Suprapubic skin (tissue), 4 donors: ENCODE data around the gene ATXN10. TPM values are rescaled to one million over a fixed set of nuclear protein-coding genes. Genes with fewer than 3 reads are reported as not detected.

Experiments used
- DNase-seq, 2 donors: peaks; one replicate each; pipeline ENCODE4 v3.0.0-alpha.2; 2019; ENCODE audit warnings: low spot score in 2 of 2
- H3K27ac ChIP-seq: fragments of 200-600 bp; sonication (generic); one replicate; pipeline ENCODE4 v1.5.1; 2019
- H3K27me3 ChIP-seq: fragments of 200-600 bp; sonication (generic); one replicate; pipeline ENCODE4 v1.5.1; 2019
- H3K36me3 ChIP-seq: fragments of 200-600 bp; sonication (generic); one replicate; pipeline ENCODE4 v1.5.1; 2019
- H3K4me1 ChIP-seq: fragments of 200-600 bp; sonication (generic); one replicate; pipeline ENCODE4 v1.5.1; 2019
- H3K4me3 ChIP-seq: fragments of 200-600 bp; sonication (generic); one replicate; pipeline ENCODE4 v1.5.1; 2019; ENCODE audit warnings: mild to moderate bottlenecking
- H3K9me3 ChIP-seq: fragments of 200-600 bp; sonication (generic); one replicate; pipeline ENCODE4 v1.5.1; 2019
- EP300 ChIP-seq: sonication (generic); formaldehyde crosslinking; IDR thresholded peaks from one replicate; pipeline ENCODE4 v1.6.1; 2017; ENCODE audit warnings: antibody characterized with exemption
- POLR2A ChIP-seq, 2 donors: fragments of 450-650 bp; IDR thresholded peaks; one replicate each; pipeline ENCODE4 v1.6.1; 2017; ENCODE audit warnings: antibody characterized with exemption in 2 of 2, mild to moderate bottlenecking in 2 of 2, moderate library complexity in 2 of 2
- POLR2AphosphoS5 ChIP-seq, 3 donors: sonication (generic); formaldehyde crosslinking; IDR thresholded peaks; one replicate each; pipeline ENCODE4 v1.6.1; 2017; ENCODE audit warnings: antibody characterized with exemption in 3 of 3
- WGBS: methylation state at CpG from one replicate; pipeline ENCODE4 v1.1.5; 2018; 5-methylcytosine and 5-hydroxymethylcytosine counted together
- total RNA-seq, 4 donors: library from RNA; depleted of rRNA; stranded (reverse); fragments of >200 nt; gene quantifications; one replicate each; pipeline ENCODE4 v1.1.0, GENCODE V29; 2016
- TF ChIP-seq, protein P1 (sequence below), 2 donors: fragments of 200-600 bp in 1 of 2; fragments of 450-650 bp in 1 of 2; sonication (generic) in 1 of 2; IDR thresholded peaks; one replicate each; pipeline ENCODE4 v1.5.1; 2016 to 2019; ENCODE audit warnings: antibody characterized with exemption in 2 of 2, mild to moderate bottlenecking in 1 of 2, moderate library complexity in 1 of 2

ATXN10 gene
- total RNA-seq, 4 donors from 2014 or later: 63.2 to 79.0 (median 68.8) TPM

DNA sequence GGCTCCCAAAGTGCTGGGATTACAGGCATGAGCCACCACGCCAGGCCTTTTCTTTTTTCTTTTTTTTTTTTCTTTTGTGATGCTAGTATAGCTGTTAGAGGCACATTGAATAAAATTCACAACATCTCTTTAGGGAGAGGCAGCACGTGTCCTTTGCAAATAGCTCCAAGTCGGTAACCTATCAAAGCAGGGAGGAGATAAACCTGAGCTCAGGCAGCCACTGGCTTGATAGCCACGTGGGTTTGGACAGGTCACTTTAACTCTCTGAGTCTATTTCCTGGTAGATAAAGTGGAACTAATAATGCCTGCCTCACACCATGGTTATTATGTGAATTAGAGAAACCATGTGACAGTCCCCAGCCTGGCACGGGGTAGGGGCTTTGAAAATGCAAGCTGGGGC, 43.1 kb upstream of the ATXN10 start:
- no peak for DNase-seq
- Histone ChIP-seq H3K27ac (no peak overlapping the region), H3K27me3 (peaks cover 28% of the 10 kb centered on the region), H3K36me3 (no peaks in the 10 kb centered on the region), H3K4me1 (peaks cover 22% of the 10 kb centered on the region), H3K4me3 (no peak overlapping the region), H3K9me3 (no peaks in the 10 kb centered on the region)
- 75% methylated on average over 5 of the region's 5 CpGs for WGBS
- TF ChIP-seq POLR2AphosphoS5 (IDR thresholded peaks at IDR 0.05) (no peak), EP300 (no peak), POLR2A (IDR thresholded peaks at IDR 0.05) (no peak)
- TF ChIP-seq, protein P1, sequence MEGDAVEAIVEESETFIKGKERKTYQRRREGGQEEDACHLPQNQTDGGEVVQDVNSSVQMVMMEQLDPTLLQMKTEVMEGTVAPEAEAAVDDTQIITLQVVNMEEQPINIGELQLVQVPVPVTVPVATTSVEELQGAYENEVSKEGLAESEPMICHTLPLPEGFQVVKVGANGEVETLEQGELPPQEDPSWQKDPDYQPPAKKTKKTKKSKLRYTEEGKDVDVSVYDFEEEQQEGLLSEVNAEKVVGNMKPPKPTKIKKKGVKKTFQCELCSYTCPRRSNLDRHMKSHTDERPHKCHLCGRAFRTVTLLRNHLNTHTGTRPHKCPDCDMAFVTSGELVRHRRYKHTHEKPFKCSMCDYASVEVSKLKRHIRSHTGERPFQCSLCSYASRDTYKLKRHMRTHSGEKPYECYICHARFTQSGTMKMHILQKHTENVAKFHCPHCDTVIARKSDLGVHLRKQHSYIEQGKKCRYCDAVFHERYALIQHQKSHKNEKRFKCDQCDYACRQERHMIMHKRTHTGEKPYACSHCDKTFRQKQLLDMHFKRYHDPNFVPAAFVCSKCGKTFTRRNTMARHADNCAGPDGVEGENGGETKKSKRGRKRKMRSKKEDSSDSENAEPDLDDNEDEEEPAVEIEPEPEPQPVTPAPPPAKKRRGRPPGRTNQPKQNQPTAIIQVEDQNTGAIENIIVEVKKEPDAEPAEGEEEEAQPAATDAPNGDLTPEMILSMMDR (IDR thresholded peaks at IDR 0.05): no peak

DNA sequence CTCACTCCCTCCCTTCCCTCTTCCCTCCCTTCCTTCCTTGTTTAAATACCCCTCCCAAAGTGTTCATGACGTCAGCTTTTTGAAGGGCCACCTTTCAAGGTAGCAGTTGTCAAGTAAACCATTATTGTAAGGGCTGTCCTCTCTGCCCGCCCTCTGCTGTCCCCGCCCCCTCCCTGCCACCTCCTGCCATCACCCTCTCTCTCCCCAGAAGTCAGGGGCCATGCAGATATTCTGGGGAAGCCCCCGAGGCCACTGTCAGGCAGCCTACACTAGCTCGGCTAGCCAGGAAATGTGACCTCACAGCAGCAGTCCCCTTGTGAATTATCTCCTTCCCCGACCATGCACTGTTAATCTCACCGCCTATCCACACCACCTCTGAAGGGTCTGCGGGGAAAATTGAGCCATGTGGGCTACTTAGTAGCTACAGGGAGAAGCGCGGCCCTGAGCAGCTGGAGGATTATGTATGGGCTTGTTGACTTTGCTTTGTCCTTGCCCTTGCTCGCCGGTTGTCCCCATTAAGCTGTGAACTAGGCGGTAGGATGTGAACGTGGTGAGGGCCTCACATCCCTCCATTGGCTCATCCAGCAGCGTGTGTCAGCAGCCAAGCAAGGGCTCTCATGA, 42.1 kb upstream of the ATXN10 start:
- H3K36me3 ChIP-seq: no peaks in the 10 kb centered on the region
- WGBS: 74% methylated on average over 14 of the region's 15 CpGs
- DNase-seq: no peak
- no peak overlapping the region for H3K4me3 ChIP-seq
- H3K4me1 ChIP-seq: peaks cover 19% of the 10 kb centered on the region
- TF ChIP-seq, protein P1 (IDR thresholded peaks at IDR 0.05): no peak
- TF ChIP-seq EP300 (no peak), POLR2AphosphoS5 (IDR thresholded peaks at IDR 0.05) (no peak), POLR2A (IDR thresholded peaks at IDR 0.05) (no peak)
- no peak overlapping the region for H3K27ac ChIP-seq
- peaks cover 30% of the 10 kb centered on the region for H3K27me3 ChIP-seq
- H3K9me3 ChIP-seq: no peaks in the 10 kb centered on the region

DNA sequence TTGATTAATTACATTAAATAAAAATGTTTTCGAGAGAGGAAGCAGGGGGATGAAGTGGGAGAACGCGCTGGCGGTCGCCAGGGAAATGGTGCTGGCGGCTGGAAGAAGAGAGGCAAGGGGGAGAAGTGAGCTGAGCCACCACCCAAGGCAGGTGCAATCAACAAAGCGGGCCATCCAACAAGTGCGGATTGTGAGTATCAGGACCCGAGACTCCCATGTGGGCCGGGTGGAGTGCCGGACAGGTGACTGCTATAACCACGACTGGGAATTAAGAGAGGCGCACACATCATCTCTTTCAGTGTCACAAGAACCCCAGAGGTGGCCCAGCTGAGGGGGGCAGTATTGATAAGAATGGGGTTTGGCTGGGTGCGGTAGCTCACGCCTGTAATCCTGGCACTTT, 41.2 kb upstream of the ATXN10 start:
- no peak overlapping the region for H3K4me3 ChIP-seq
- WGBS: 93% methylated on average over 15 of the region's 15 CpGs
- no peak overlapping the region for H3K27ac ChIP-seq
- peaks cover 14% of the 10 kb centered on the region for H3K4me1 ChIP-seq
- no peak for DNase-seq
- H3K9me3 ChIP-seq: no peaks in the 10 kb centered on the region
- H3K27me3 ChIP-seq: peaks cover 30% of the 10 kb centered on the region
- TF ChIP-seq POLR2AphosphoS5 (IDR thresholded peaks at IDR 0.05): no peak
- TF ChIP-seq EP300: no peak
- TF ChIP-seq, protein P1 (IDR thresholded peaks at IDR 0.05): no peak
- no peak for TF ChIP-seq POLR2A (IDR thresholded peaks at IDR 0.05)
- H3K36me3 ChIP-seq: no peaks in the 10 kb centered on the region

DNA sequence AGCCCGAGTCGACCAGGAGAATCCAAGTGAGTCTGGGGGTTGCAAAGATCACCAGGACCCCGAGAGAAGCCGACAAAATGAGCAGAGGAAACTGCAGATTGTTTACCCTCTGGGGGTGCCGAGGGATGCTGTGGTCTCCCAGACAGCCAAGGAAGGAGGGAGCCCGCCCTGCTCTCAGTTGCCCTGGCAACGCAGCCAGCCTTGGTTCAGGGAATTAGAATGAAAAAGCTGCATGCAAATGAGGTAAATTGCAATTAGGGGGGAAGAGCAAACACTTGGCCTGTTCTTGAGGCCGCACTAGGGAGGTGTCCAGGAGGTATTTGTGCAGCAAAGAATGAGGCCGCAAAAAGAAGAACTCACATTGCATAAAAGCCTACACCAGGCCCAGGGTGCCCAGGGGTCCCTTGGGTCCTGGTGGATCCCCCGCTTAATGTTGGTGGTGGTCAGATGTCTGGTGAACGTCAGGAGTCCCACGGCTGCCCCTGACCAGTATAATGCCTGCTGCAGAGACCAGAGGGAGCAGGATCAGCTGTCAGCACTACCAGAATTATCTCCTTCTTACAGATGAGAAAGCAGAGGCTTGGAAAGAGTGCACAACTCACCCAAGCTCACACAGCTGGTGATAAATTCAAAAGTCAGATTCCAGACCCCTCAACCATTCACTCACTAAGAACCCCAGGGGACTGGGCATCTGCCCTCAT, 40.3 kb upstream of the ATXN10 start:
- Histone ChIP-seq H3K27me3 (peaks cover 24% of the 10 kb centered on the region), H3K4me3 (no peak overlapping the region), H3K9me3 (no peaks in the 10 kb centered on the region), H3K27ac (no peak overlapping the region), H3K4me1 (peaks cover 6% of the 10 kb centered on the region), H3K36me3 (no peaks in the 10 kb centered on the region)
- no peak for DNase-seq
- WGBS: 72% methylated on average over 12 of the region's 12 CpGs
- TF ChIP-seq POLR2AphosphoS5 (IDR thresholded peaks at IDR 0.05): no peak
- TF ChIP-seq POLR2A (IDR thresholded peaks at IDR 0.05): no peak
- TF ChIP-seq, protein P1 (IDR thresholded peaks at IDR 0.05): no peak
- TF ChIP-seq EP300: no peak

DNA sequence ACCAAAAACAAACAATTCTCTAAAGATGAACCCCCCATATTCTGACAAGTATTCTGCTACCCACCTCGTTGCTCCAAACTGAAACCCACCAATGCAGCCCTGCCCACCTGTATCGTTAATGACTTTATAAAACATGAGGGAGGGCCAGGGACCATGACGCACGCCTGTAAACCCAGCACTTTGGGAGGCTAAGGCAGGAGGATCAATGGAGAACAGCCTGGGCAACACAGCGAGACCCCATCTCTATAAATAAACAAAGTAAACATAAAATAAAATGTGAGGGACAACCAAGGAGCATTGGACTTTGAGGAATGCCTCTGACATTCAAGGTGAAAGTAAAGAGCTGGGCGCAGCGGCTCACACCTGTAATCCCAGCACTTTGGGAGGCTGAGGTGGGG, 39.8 kb upstream of the ATXN10 start:
- Histone ChIP-seq H3K27me3 (peaks cover 25% of the 10 kb centered on the region), H3K4me3 (no peak overlapping the region), H3K9me3 (no peaks in the 10 kb centered on the region), H3K36me3 (no peaks in the 10 kb centered on the region), H3K4me1 (peaks cover 6% of the 10 kb centered on the region), H3K27ac (no peak overlapping the region)
- TF ChIP-seq EP300 (no peak), POLR2A (IDR thresholded peaks at IDR 0.05) (no peak)
- no peak for DNase-seq
- 89% methylated on average over 7 of the region's 7 CpGs for WGBS
